H1 (cell line): ENCODE data around the gene CDC42EP4. TPM values are rescaled to one million over a fixed set of nuclear protein-coding genes. Genes with fewer than 3 reads are reported as not detected.

ENCODE experiments used
- CTCF ChIA-PET: fragments of 300-600 bp; sonication (Branson Sonifier 250); formaldehyde crosslinking; loops from one replicate; lab custom pipeline; 2021; ENCODE audit not compliant: partially characterized antibody; lab: Charles Lee
- POLR2A ChIA-PET: fragments of 300-600 bp; sonication (Branson Sonifier 250); formaldehyde crosslinking; loops from one replicate; lab custom pipeline; 2021; ENCODE audit warnings: inconsistent platforms; ENCODE audit not compliant: partially characterized antibody; lab: Charles Lee
- DNase-seq, 2 experiments: peaks; one replicate each; pipeline versions ENCODE4 v3.0.0 to v3.0.0-alpha.2; 2010 to 2022; ENCODE audit warnings: low spot score in 2 of 2, low read depth in 1 of 2, mixed read lengths in 1 of 2
- FAIRE-seq: peaks from 2 replicates; lab custom pipeline; 2011; peaks lifted over from hg19 to GRCh38; lab: Jason Lieb, UNC
- H2AFZ ChIP-seq: 2 replicates; pipeline ENCODE4 v1.8.1; 2012; ENCODE audit warnings: low read length, inconsistent platforms
- H2AK5ac ChIP-seq: 2 replicates; pipeline ENCODE4 v1.6.1; 2013; ENCODE audit warnings: low read depth, low read length
- H2BK120ac ChIP-seq: replicated peaks from 2 replicates; pipeline ENCODE3; 2013; ENCODE audit warnings: low read depth, low read length, inconsistent platforms
- H2BK12ac ChIP-seq: 2 replicates; pipeline ENCODE4 v1.6.1; 2013; ENCODE audit warnings: low read depth, low read length
- H2BK15ac ChIP-seq: 2 replicates; pipeline ENCODE4 v1.6.1; 2013; ENCODE audit warnings: low read length
- H2BK20ac ChIP-seq: 2 replicates; pipeline ENCODE4 v1.6.1; 2013; ENCODE audit warnings: low read length
- H2BK5ac ChIP-seq: 2 replicates; pipeline ENCODE4 v1.6.1; 2013; ENCODE audit warnings: low read depth, low read length
- H3K14ac ChIP-seq: 2 replicates; pipeline ENCODE4 v1.6.1; 2013; ENCODE audit warnings: inconsistent platforms; ENCODE audit not compliant: insufficient read length
- H3K18ac ChIP-seq: 2 replicates; pipeline ENCODE4 v1.6.1; 2013; ENCODE audit warnings: low read length; ENCODE audit errors: extremely low read depth
- H3K23ac ChIP-seq: 2 replicates; pipeline ENCODE4 v1.6.1; 2013; ENCODE audit warnings: inconsistent platforms; ENCODE audit not compliant: insufficient read length
- H3K23me2 ChIP-seq: 2 replicates; pipeline ENCODE4 v1.6.1; 2013; ENCODE audit warnings: low read depth, low read length
- H3K27ac ChIP-seq: 2 replicates; pipeline ENCODE4 v1.6.1; 2011; ENCODE audit warnings: low read depth, low read length, inconsistent platforms
- H3K27me3 ChIP-seq, 4 experiments: replicated peaks in 1 of 4; 1 replicate in 1 of 4; 2 replicates in 3 of 4; pipeline versions ENCODE4 v1.6.1 to v1.8.1; 2011 to 2013; ENCODE audit warnings: low read length in 3 of 4, mild to moderate bottlenecking in 3 of 4, inconsistent platforms in 2 of 4, mixed read lengths in 2 of 4, moderate library complexity in 1 of 4; ENCODE audit not compliant: control insufficient read depth in 3 of 4, insufficient read depth in 3 of 4; ENCODE audit errors: extremely low read depth in 1 of 4
- H3K36me3 ChIP-seq, 4 experiments: 2 replicates each; pipeline versions ENCODE4 v1.6.1 to v1.8.1; 2011 to 2013; ENCODE audit warnings: mild to moderate bottlenecking in 4 of 4, low read length in 3 of 4, moderate library complexity in 2 of 4, control low read depth in 1 of 4, inconsistent platforms in 1 of 4; ENCODE audit not compliant: insufficient read depth in 4 of 4, control insufficient read depth in 2 of 4
- H3K4ac ChIP-seq: replicated peaks from 2 replicates; pipeline ENCODE3; 2013; ENCODE audit warnings: low read length, low read depth, mixed read lengths, inconsistent platforms; ENCODE audit not compliant: insufficient read length
- H3K4me1 ChIP-seq, 4 experiments: replicated peaks in 1 of 4; 1 replicate in 1 of 4; 2 replicates in 3 of 4; pipeline versions ENCODE4 v1.6.1 to v1.8.1; 2011 to 2013; ENCODE audit warnings: low read length in 3 of 4, inconsistent platforms in 2 of 4, mixed read lengths in 1 of 4; ENCODE audit not compliant: insufficient read depth in 4 of 4, control insufficient read depth in 3 of 4
- H3K4me2 ChIP-seq, 2 experiments: 2 replicates each; pipeline versions ENCODE4 v1.6.1 to v1.8.1; 2011 to 2013; ENCODE audit warnings: low read depth in 2 of 2, low read length in 2 of 2, control low read depth in 1 of 2, inconsistent platforms in 1 of 2, mild to moderate bottlenecking in 1 of 2; ENCODE audit not compliant: insufficient read depth in 1 of 2
- H3K4me3 ChIP-seq, 4 experiments: fragments of 200-600, 300-600 bp in 1 of 4; sonication (generic), shearing (Covaris generic), sonication (Bioruptor Twin) in 1 of 4; 2 replicates each; pipeline versions ENCODE4 v1.5.1 to v1.8.1; 2011 to 2016; ENCODE audit warnings: low read length in 4 of 4, low read depth in 3 of 4, control low read depth in 2 of 4, inconsistent platforms in 2 of 4, mild to moderate bottlenecking in 2 of 4, mixed read lengths in 1 of 4, moderate library complexity in 1 of 4; ENCODE audit not compliant: insufficient read depth in 2 of 4; ENCODE audit errors: extremely low read depth in 1 of 4
- H3K56ac ChIP-seq: replicated peaks from 2 replicates; pipeline ENCODE3; 2013; ENCODE audit warnings: low read depth, mild to moderate bottlenecking, mixed read lengths, low read length, inconsistent platforms; ENCODE audit not compliant: insufficient read length
- H3K79me1 ChIP-seq: 2 replicates; pipeline ENCODE4 v1.6.1; 2013; ENCODE audit warnings: low read depth, low read length, control low read depth
- H3K79me2 ChIP-seq, 2 experiments: 2 replicates each; pipeline versions ENCODE4 v1.6.1 to v1.8.1; 2012 to 2013; ENCODE audit warnings: low read length in 2 of 2, mild to moderate bottlenecking in 2 of 2, inconsistent platforms in 1 of 2; ENCODE audit not compliant: insufficient read depth in 2 of 2, control insufficient read depth in 1 of 2
- H3K9ac ChIP-seq, 4 experiments: replicated peaks in 1 of 4; 1 replicate in 1 of 4; 2 replicates in 3 of 4; pipeline versions ENCODE4 v1.6.1 to v1.8.1; 2011 to 2013; ENCODE audit warnings: low read depth in 3 of 4, low read length in 3 of 4, control low read depth in 2 of 4, mild to moderate bottlenecking in 2 of 4, moderate library complexity in 2 of 4, inconsistent platforms in 1 of 4; ENCODE audit errors: extremely low read depth in 1 of 4
- H3K9me3 ChIP-seq, 2 experiments: 2 replicates each; pipeline versions ENCODE4 v1.6.1 to v1.8.1; 2012 to 2013; ENCODE audit warnings: mild to moderate bottlenecking in 2 of 2, moderate library complexity in 2 of 2, control low read depth in 1 of 2, inconsistent platforms in 1 of 2, low read depth in 1 of 2, low read length in 1 of 2, mixed read lengths in 1 of 2; ENCODE audit not compliant: insufficient read depth in 2 of 2
- H4K20me1 ChIP-seq, 2 experiments: replicated peaks in 1 of 2; 2 replicates each; pipeline versions ENCODE3 to v1.8.1; 2011 to 2013; ENCODE audit warnings: inconsistent platforms in 2 of 2, low read length in 2 of 2, mild to moderate bottlenecking in 1 of 2; ENCODE audit not compliant: insufficient read depth in 2 of 2, control insufficient read depth in 1 of 2
- H4K5ac ChIP-seq: 2 replicates; pipeline ENCODE4 v1.6.1; 2013; ENCODE audit warnings: low read length, low read depth, mixed read lengths, inconsistent platforms; ENCODE audit not compliant: insufficient read length
- H4K8ac ChIP-seq: 2 replicates; pipeline ENCODE4 v1.8.0; 2013; ENCODE audit warnings: mild to moderate bottlenecking, moderate library complexity, low read length, inconsistent platforms; ENCODE audit not compliant: insufficient read depth; ENCODE audit errors: extremely low read depth
- H4K91ac ChIP-seq: replicated peaks from 2 replicates; pipeline ENCODE3; 2013; ENCODE audit warnings: low read length, mixed read lengths, inconsistent platforms; ENCODE audit not compliant: insufficient read length
- ASH2L ChIP-seq: fragments of 200-600, 300-600 bp; sonication (generic); IDR thresholded peaks from one replicate; pipeline ENCODE4 v1.7.1; 2017; ENCODE audit warnings: low read length
- BACH1 ChIP-seq: IDR thresholded peaks from 2 replicates; pipeline ENCODE4 v1.6.1; 2012; ENCODE audit warnings: low read length, improper control_type of control experiment
- CBX5 ChIP-seq: fragments of 300-800, 300-1000 bp; sonication (generic); IDR thresholded peaks from 2 replicates; pipeline ENCODE4 v1.7.1; 2016; ENCODE audit warnings: antibody characterized with exemption, low read length, low read depth
- HDAC2 ChIP-seq, 2 experiments: fragments of 300-600 bp in 1 of 2; sonication (generic) in 1 of 2; IDR thresholded peaks; 2 replicates each; pipeline ENCODE4 v1.6.1; 2011 to 2012; ENCODE audit warnings: low read depth in 2 of 2, low read length in 2 of 2, mild to moderate bottlenecking in 2 of 2, moderate library complexity in 2 of 2, borderline replicate concordance in 1 of 2, inconsistent platforms in 1 of 2
- POLR2AphosphoS5 ChIP-seq: IDR thresholded peaks from 2 replicates; pipeline ENCODE4 v1.6.1; 2011; ENCODE audit warnings: low read depth, low read length
- SIN3A ChIP-seq, 2 experiments: IDR thresholded peaks in 1 of 2; conservative IDR thresholded peaks in 1 of 2; 2 replicates each; pipeline ENCODE4 v1.6.1; 2011 to 2012; ENCODE audit warnings: low read length in 2 of 2, improper control_type of control experiment in 1 of 2, low read depth in 1 of 2, mild to moderate bottlenecking in 1 of 2
- SUZ12 ChIP-seq: fragments of 200-600 bp; sonication (generic); IDR thresholded peaks from 2 replicates; pipeline ENCODE4 v1.6.1; 2012; ENCODE audit warnings: mild to moderate bottlenecking, inconsistent platforms, low read length, moderate library complexity, mixed read lengths
- TAF7 ChIP-seq: optimal IDR thresholded peaks from 2 replicates; pipeline ENCODE3; 2011; ENCODE audit warnings: low read depth, mild to moderate bottlenecking, inconsistent platforms, low read length, moderate library complexity, borderline replicate concordance
- TCF12 ChIP-seq: IDR thresholded peaks from 2 replicates; pipeline ENCODE4 v1.6.1; 2011; ENCODE audit warnings: low read depth, mild to moderate bottlenecking, low read length
- ZNF274 ChIP-seq: IDR thresholded peaks from 2 replicates; pipeline ENCODE4 v1.7.0; 2012; ENCODE audit warnings: low read length, borderline replicate concordance; ENCODE audit errors: extremely low read depth
- WGBS, 2 experiments: shearing (Covaris generic) in 1 of 2; methylation state at CpG; one replicate each; pipeline versions ENCODE4 v1.1.6 to v1.1.7; 2013 to 2015; ENCODE audit warnings: low lambda C conversion rate in 2 of 2, mixed read lengths in 2 of 2, inconsistent platforms in 1 of 2, low coverage in 1 of 2, missing lambda C conversion rate in 1 of 2; ENCODE audit not compliant: insufficient replicate concordance in 2 of 2, insufficient coverage in 1 of 2, insufficient read length in 1 of 2; ENCODE audit errors: extremely low coverage in 1 of 2, missing lambda C conversion rate in 1 of 2; 5-methylcytosine and 5-hydroxymethylcytosine counted together
- polyA plus RNA-seq, 7 experiments: library from polyadenylated mRNA; depleted of rRNA in 3 of 7; stranded (reverse) in 5 of 7; unstranded in 2 of 7; fragments of >200 nt in 5 of 7; fragments of 200-250 nt in 2 of 7; gene quantifications; 1 replicate in 5 of 7; 2 replicates in 1 of 7; 4 replicates in 1 of 7; pipeline versions ENCODE4 v1.2.1 to v1.2.3, GENCODE V29; 2011 to 2013; ENCODE audit warnings: missing spikeins in 2 of 7, mixed read lengths in 2 of 7
- total RNA-seq: library from RNA; stranded (reverse); fragmentation: NEBNext Ultra II Directional; extraction: Animal tissue kit (Norgen Biotek cat#: 25700); gene quantifications from 2 replicates; pipeline ENCODE4 v1.2.1, GENCODE V29; 2021

The CDC42EP4 gene
- total and polyA plus RNA-seq, 2 of the 8 experiments (the other 6 are each of a cell fraction or from before 2014, with no cell fraction given) = 8.8 to 12.6 TPM

DNA sequence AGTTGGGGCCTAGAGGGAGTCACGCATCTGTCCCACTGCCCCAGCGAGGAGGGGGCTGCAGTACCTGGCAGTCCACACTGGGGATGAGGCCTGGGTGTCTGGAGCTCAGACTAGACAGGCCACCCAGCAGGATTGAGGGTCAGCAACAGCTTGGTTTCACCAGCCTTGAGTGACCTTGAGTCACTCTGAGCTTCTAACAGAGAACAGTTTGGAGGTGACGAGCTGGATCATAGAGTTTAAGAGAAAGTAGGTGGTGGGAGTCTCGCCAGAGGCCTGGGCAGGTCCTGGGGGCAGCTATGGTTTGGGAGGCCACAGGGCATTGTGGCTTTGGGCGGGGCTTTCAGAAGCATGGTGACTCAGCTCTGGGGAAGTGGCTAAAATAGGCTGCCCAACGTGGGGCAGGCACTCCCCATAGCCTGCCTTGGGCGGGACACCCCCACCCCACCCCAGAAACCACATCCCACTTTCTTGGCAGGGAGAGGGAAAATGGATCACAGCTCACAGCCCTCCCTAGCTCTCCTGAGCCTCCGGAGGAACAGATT is 20.5 kb downstream of the CDC42EP4 start:
- Histone ChIP-seq H2BK120ac (no peak overlapping the region), H4K8ac (peak overlapping the region; percentile 78), H2BK5ac (no peak overlapping the region), H4K91ac (no peak overlapping the region), H3K4me1 (peaks cover 0 to 6% (median 0%) of the 10 kb centered on the region in 4 experiments; a peak in 3 of 7 replicates), H4K20me1 (peaks cover 4% of the 10 kb centered on the region in 2 experiments), H3K23ac (no peak overlapping the region), H3K56ac (no peak overlapping the region), H4K5ac (no peak overlapping the region), H2BK12ac (no peak overlapping the region; the same call in 1 of the 2 replicates), H2BK20ac (no peak overlapping the region), H2BK15ac (no peak overlapping the region), H3K9ac (no peak overlapping the region), H3K36me3 (no peaks in the 10 kb centered on the region), H2AFZ (no peak overlapping the region), H3K27ac (no peak overlapping the region), H3K4me3 (no peak overlapping the region), H3K9me3 (no peaks in the 10 kb centered on the region), H3K27me3 (no peaks in the 10 kb centered on the region), H3K4ac (no peak overlapping the region), H2AK5ac (no peak overlapping the region), H3K23me2 (no peaks in the 10 kb centered on the region; the same call in 1 of the 2 replicates), H3K79me1 (peaks cover 14% of the 10 kb centered on the region), H3K18ac (no peak overlapping the region; the same call in 1 of the 2 replicates), H3K4me2 (no peak overlapping the region), H3K79me2 (peaks cover 0 to 4% of the 10 kb centered on the region in 2 experiments; a peak in 1 of 4 replicates), H3K14ac (no peak overlapping the region)
- ChIA-PET CTCF (interaction anchor here (0.5 to 2.4 kb wide), 12 partner anchors 9 to 183 kb away, joined by 3 to 6 read pairs (median 3); no protein-coding TSS in a partner anchor), POLR2A (interaction anchor here (0.5 kb wide), 1 partner anchor 77 kb away, joined by 3 read pairs; no protein-coding TSS in a partner anchor)
- WGBS, 2 experiments = 78% methylated on average over 8 of the region's 8 CpGs; no CpG with 5 or more reads in 1 of the 2 experiments
- DNase-seq (no peak), FAIRE-seq (no peak)
- no peak for TF ChIP-seq POLR2AphosphoS5
- no peak for TF ChIP-seq ASH2L
- TF ChIP-seq SIN3A (conservative IDR thresholded peaks at IDR 0.05 in 1 of 2, IDR thresholded peaks at IDR 0.05 in 1 of 2; ENCODE audit: low read depth in 1 of 2, low read length in 2 of 2) = no peak
- TF ChIP-seq SUZ12 = no peak
- TF ChIP-seq BACH1 = no peak
- TF ChIP-seq TAF7 = no peak
- TF ChIP-seq ZNF274 = no peak
- TF ChIP-seq HDAC2 (IDR thresholded peaks at IDR 0.05; ENCODE audit: borderline replicate concordance in 1 of 2, low read depth in 2 of 2, low read length in 2 of 2) = no peak
- TF ChIP-seq TCF12 = no peak
- TF ChIP-seq CBX5 = no peak
